T-helper 1 cell treated with Interleukin-12 subunit alpha and Interleukin-12 subunit beta and Interleukin-4 antibody, amounts not matched to agents 30 ng/mL and 1 ng/mL, for 36 hours (primary cell): ENCODE results near the gene APOC4. TPM values are rescaled to one million over a fixed set of nuclear protein-coding genes. Genes with fewer than 3 reads are reported as not detected.
"Not testable (repeated sequence)": the region's sequence is repeated elsewhere in the genome, so short reads cannot be mapped to it uniquely, and the experiment has no call there.

Experiments used
- intact Hi-C: fragments of 100-400 bp; cut with micrococcal nuclease; formaldehyde crosslinking; loops from one replicate; pipeline ENCODE4 v1.15.1; 2024
- total RNA-seq: library from RNA; stranded (reverse); gene quantifications from 2 replicates; pipeline ENCODE4 v1.2.3, GENCODE V29; 2022

The APOC4 gene
- total RNA-seq, 1 donor from 2014 or later, result not detected

DNA sequence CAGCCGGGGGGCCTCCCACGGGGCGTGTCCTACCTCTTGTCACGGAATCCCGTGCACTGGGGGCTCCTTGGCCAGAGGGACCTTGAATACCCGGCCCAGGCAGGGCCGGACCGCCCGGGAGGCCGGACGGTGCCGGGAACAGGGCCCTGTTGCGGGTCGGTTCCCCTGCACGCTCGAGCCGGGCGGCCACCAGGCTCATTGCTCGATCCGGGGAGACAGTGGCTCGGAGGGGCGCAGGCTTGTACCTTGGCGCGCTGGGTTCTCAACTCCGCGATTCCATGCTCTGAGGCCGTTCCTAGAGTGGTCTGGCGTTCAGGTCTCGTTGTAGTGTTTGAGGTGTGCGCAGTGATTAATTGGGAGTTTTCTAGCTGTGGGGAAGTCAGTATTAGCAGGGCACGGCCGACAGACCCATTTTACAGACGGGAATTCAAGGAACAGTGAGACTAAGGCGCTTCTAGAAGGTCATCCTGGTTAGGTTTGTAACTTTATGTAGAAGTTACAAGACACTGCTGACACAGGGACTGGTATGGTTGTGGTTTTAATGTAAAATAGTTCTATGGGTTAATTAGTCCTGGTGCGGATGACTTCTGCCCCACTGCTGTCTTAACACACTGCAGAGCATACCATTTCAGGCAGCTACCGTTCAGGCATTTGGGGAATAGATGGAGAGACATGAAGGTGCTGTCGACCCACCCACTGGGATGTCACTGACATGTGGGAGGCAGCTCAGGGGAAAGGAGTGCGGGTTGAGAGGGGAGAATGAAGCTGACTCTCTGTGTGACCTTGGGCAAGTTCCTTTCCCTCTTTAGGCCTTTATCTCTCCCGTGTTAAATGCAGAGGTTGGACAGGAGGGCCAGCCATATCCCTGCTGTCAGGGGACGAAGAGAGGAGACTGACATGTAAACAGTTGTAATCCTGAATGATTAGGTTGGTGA lies 13.7 kb downstream of the APOC4 start:
- intact Hi-C loops, result loop anchor here (1.0 kb wide), 6 partner anchors 47 to 223 kb away; partner anchors contain the start of genes BLOC1S3, CLASRP and TRAPPC6A

DNA sequence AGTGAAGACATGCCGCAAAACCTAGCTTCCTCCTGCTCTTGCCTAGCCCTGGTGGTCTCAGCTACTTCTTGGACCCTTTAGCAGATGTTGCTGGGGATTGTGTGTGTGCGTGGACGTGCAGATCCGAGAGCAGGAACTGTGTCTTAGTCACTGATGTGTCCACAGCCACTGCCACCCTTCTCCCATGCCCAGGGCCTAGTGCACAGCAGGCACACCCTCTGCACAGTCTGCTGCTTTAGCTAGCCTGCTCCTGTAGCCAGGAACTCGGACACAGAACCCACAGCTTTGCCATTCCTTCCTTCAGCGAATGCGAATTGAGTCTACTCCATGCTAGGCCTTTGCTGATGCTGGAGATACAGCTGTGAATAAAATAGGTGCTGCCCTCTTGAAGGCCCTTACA lies 15.5 kb downstream of the APOC4 start:
- intact Hi-C loops, result no loop called here

- intact Hi-C loops, result no loop called here
These were observed 16.1 kb downstream of the APOC4 start for GRCh38 chr19:44958090-44958489.

DNA sequence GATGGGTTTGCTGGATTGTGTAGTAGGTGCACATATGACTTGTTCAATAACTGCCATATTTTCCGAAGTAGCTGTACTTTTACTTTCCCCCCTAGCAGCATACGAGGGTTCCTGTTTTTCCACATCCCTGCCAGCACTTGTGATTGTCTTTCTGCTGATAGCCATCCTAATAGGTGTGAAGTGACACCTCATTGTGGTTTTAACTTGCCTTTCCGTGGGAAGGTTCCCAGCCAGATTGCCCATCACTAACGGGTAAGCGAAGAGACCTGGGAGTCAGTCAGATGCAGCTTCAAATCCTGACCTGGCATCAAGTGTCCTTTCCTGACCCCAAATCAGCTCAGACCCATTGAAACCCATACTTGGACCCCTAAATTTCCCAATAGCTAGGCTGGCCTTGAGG lies 17.7 kb downstream of the APOC4 start:
- intact Hi-C loops, result no loop called here

DNA sequence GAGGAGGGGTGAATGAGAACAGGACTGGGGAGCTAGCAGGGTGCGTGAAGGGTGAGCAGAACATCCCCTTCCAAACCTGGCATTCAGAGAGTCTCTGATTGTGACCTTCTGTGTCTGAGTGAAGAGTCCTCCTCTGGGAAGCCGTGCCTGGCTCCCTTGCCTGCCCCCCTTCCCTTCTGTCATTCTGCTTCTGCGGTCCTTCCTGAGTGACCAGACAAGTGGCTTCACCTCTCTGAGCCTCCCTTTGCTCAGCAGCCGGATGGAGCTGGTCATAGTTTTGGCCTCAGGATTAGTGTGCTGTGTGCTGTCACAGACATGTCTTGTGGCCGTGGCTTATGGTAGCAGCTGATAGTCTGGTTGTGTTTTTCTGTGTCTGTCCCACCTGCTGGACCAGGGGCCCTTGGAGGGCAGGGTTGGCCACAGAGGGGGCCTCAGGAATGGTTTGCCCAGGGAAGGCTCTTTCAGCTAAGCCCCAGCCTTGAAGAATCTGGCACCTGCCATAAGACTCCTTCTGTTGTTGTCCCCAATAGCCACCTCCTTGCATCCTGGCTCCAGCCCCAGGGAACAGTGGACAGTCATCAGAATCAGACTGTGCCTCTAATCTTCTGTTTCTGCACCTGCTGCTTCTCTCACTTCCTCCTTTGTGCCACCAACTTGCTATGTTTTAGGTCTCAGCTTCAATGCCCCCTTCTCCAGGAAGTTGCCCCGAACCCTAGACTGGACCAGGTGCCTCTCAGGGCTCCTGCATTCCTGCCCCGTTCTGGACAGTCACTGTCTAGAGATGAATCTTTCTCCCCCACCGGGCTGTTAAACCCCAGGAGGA lies 19.1 kb downstream of the APOC4 start:
- intact Hi-C loops, result no loop called here

DNA sequence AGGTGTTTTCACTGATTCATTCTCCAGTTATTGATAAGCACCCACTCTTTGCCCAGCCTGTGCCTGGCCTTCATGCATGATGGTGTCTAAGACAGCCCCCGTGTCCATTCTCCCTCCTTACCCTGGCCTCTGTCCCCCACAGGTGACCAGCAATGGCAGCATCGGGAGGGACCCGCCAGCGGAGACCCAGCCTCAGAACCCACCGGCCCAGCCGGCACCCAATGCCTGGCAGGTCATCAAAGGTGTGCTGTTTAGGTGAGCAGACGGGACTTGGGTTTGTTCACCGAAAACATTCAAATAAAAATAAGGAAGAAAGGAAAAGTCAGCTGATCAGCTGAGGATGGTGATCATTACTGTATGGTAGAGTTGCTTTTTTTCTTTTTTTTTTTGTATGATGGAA lies 19.8 kb downstream of the APOC4 start:
- intact Hi-C loops, result no loop called here

GRCh38 chr19:44968118-44968517 lies 26.1 kb downstream of the APOC4 start:
- intact Hi-C loops, result no loop called here

DNA sequence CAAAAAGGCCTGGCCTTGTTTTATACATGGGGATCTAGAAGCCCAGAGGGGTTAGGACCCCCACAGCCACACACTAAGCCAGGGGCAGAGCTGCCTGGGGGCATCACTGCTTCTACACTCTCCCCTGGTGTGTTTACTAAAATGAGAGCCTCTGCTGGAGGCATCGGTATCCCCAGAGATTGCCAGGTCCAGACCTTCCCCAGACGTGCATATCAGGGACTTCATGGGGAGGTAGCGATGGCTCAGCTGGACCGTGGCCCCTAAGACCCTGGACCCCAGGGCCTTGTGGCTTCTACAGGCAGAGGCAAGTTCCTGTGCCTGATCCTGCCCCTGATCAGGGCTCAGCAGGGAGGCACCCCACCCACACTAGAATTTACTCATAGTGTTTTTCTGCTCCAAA lies 26.6 kb downstream of the APOC4 start:
- intact Hi-C loops, result no loop called here

DNA sequence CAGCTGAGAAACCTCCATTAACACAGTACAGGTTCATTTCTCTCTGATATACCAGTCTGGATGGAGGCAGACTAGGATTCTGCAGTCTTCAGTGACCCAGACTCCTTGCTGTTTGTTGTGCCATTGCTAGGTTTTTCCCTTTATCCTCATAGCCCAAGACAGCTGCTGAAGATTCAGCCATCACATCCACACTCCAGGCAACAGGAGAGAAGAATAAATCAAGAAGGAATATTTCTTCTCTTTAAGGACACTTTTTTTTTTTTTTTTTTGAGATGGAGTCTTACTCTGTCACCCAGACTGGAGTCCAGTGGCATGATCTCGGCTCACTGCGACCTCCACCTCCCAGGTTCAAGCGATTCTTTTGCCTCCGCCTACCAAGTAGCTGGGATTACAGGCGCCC lies 27.4 kb downstream of the APOC4 start:
- intact Hi-C loops, result no loop called here

- intact Hi-C loops, result not testable (repeated sequence)
These were observed 29.4 kb downstream of the APOC4 start for GRCh38 chr19:44971451-44971850.

DNA sequence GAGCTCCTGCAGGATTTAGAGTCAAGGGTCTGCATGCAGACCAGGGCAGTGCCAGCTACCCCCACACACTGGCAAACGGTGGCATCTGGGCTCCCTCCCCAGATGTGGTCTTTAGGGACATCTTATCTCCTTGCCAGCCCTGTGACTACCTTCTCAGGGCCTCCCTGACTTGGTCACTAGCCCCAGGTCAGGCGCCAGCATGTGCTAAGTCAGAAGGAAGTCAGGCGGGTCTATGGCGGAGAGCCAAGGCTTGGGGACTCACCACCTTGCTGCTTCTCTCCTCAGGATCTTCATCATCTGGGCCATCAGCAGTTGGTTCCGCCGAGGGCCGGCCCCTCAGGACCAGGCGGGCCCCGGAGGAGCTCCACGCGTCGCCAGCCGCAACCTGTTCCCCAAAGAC lies 30.8 kb downstream of the APOC4 start:
- intact Hi-C loops, result no loop called here

GRCh38 chr19:44973982-44974735 lies 32.1 kb downstream of the APOC4 start:
- intact Hi-C loops, result no loop called here

GRCh38 chr19:44974857-44975256 lies 32.8 kb downstream of the APOC4 start:
- intact Hi-C loops, result no loop called here

DNA sequence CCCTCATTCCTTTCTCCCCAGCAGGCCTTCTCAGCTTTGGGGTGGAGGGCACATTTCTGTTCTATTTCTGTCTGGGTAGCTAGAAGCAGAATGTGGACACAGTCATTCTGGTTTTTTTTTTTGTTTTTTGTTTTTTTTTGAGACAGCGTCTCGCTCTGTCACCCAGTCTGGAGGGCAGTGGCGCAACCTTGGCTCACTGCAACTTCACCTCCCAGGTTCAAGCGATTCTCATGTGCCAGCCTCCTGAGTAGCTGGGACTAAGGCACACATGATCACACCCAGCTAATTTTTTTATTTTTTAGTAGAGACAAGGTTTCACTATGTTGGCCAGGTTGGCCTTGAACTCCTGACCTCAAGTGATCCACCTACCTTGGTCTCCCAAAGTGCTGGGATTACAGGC lies 33.4 kb downstream of the APOC4 start:
- intact Hi-C loops, result no loop called here

DNA sequence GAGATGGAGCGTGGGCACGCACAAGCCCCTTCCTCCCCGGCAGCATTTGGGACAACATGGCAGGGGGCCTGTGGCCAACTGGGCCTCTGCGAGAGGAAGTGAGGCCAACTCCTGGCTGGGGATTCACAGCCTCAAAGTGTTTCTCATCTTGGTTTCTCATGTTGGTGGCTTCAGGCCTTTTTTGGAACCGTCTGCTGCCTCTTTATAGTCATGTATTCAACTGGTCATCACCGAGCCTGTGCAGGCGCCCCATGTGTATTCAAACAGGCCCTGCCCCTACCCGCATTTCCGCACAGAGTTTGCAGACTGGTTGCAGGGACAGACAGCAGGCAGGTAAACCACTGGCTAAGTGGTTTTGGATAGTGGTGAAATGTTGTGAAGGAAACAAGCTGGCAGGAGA lies 42.0 kb downstream of the APOC4 start:
- intact Hi-C loops, result no loop called here

GRCh38 chr19:44985445-44985844 lies 43.4 kb downstream of the APOC4 start:
- intact Hi-C loops, result loop anchor here (5.0 kb wide), 1 partner anchor 352 kb away; no protein-coding TSS in a partner anchor

GRCh38 chr19:44986389-44986788 lies 44.4 kb downstream of the APOC4 start:
- intact Hi-C loops, result loop anchor here (5.0 kb wide), 1 partner anchor 351 kb away; no protein-coding TSS in a partner anchor

DNA sequence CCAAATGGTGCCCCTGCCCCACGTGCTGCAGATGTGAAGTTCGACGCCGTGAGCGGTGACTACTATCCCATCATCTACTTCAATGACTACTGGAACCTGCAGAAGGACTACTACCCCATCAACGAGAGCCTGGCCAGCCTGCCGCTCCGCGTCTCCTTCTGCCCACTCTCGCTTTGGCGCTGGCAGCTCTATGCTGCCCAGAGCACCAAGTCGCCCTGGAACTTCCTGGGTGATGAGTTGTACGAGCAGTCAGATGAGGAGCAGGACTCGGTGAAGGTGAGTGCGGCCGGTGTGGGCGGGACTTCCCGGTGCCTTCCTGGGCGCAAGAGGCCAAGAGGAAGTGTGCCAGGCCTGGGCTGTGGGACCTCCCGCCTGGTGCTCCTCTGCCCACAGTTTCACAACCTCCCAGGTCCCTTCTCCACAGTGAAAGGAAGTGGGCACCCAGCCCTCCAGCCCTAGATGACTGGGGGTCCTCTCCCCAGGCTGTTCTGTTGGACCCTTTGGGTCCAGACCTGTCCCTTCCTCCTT lies 45.2 kb downstream of the APOC4 start:
- intact Hi-C loops, result loop anchor here (5.0 kb wide), 1 partner anchor 350 kb away; no protein-coding TSS in a partner anchor

DNA sequence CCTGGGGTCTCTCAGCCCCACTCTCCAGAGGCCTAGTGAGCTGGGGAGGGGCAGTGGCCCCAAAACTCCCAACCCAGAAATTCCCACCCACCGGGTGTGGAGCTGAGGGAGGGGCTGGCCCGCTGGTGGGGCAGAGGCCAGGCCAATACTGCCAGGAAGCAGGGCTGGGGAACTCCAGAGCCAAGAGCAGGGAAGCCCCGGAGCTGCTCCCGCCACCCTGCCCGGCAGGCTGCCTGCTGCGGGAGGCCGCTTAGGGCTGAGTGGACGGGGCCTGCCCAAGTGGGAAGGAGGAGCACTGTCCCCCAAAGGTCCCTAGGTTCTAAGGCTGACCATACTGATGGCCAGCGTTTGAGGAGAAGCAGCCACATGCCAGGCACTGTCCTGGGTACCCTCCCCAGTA lies 46.2 kb downstream of the APOC4 start:
- intact Hi-C loops, result loop anchor here (5.0 kb wide), 1 partner anchor 349 kb away; no protein-coding TSS in a partner anchor

GRCh38 chr19:44988896-44989556 lies 47.0 kb downstream of the APOC4 start:
- intact Hi-C loops, result loop anchor here (1.0 to 5.0 kb wide), 5 partner anchors 70 to 348 kb away; no protein-coding TSS in a partner anchor
